IMR-90 (cell line): Measurements from ENCODE around the gene FOSL2. TPM values are rescaled to one million over a fixed set of nuclear protein-coding genes. Genes with fewer than 3 reads are reported as not detected.

ENCODE experiments used
- ATAC-seq: fragments of 200-7000 bp; cut with Tn5 transposase; 2 replicates; pipeline ENCODE4 v1.9.1; 2020; ENCODE audit warnings: low read depth, mild to moderate bottlenecking, moderate library complexity
- BruUV-seq: library from RNA; stranded (reverse); fragments of 400-500 nt; replicated peaks from 2 replicates; lab custom pipeline; 2021; lab: Mats Ljungman, UMichigan
- CTCF ChIA-PET: fragments of 300-600 bp; formaldehyde crosslinking; extraction: SDS; loops from one replicate; lab custom pipeline; 2021; ENCODE audit warnings: antibody characterized with exemption; lab: Yijun Ruan, JAX
- POLR2A ChIA-PET: fragments of 300-600 bp; sonication (Branson Sonifier 250); formaldehyde crosslinking; loops from one replicate; lab custom pipeline; 2022; ENCODE audit warnings: antibody characterized with exemption; ENCODE audit not compliant: unreplicated experiment; lab: Charles Lee
- DNase-seq: peaks from one replicate; pipeline ENCODE4 v3.0.0; 2013
- H2AFZ ChIP-seq: replicated peaks from 2 replicates; pipeline ENCODE3; 2013; ENCODE audit warnings: low read length, mild to moderate bottlenecking; ENCODE audit not compliant: poor library complexity
- H2AK5ac ChIP-seq: 2 replicates; pipeline ENCODE4 v1.6.1; 2013; ENCODE audit warnings: low read depth, low read length, inconsistent platforms
- H2AK9ac ChIP-seq: replicated peaks from 2 replicates; pipeline ENCODE3; 2013; ENCODE audit warnings: mild to moderate bottlenecking, low read depth, low read length, moderate library complexity; ENCODE audit not compliant: poor library complexity
- H2BK120ac ChIP-seq: 2 replicates; pipeline ENCODE4 v1.6.1; 2013; ENCODE audit warnings: low read depth, low read length, inconsistent platforms
- H2BK15ac ChIP-seq: 3 replicates; pipeline ENCODE4 v1.6.1; 2013; ENCODE audit warnings: low read depth, low read length, inconsistent platforms
- H2BK20ac ChIP-seq: 2 replicates; pipeline ENCODE4 v1.6.1; 2013; ENCODE audit warnings: low read depth, mild to moderate bottlenecking, inconsistent platforms, low read length, moderate library complexity
- H2BK5ac ChIP-seq: 2 replicates; pipeline ENCODE4 v1.6.1; 2013; ENCODE audit warnings: mild to moderate bottlenecking, low read depth, low read length, inconsistent platforms; ENCODE audit not compliant: poor library complexity, severe bottlenecking
- H3K14ac ChIP-seq: replicated peaks from 2 replicates; pipeline ENCODE4 v1.6.1; 2013; ENCODE audit warnings: low read depth, low read length, inconsistent platforms
- H3K18ac ChIP-seq: 2 replicates; pipeline ENCODE4 v1.6.1; 2013; ENCODE audit warnings: low read depth, low read length, control low read depth
- H3K23ac ChIP-seq: 2 replicates; pipeline ENCODE4 v1.6.1; 2013; ENCODE audit warnings: low read depth, low read length, inconsistent platforms
- H3K27ac ChIP-seq: 2 replicates; pipeline ENCODE4 v1.5.1; 2013; ENCODE audit warnings: mild to moderate bottlenecking, control low read depth, low read length; ENCODE audit not compliant: insufficient read depth
- H3K27me3 ChIP-seq: 2 replicates; pipeline ENCODE4 v1.6.1; 2013; ENCODE audit warnings: low read length; ENCODE audit not compliant: control insufficient read depth, insufficient read depth
- H3K36me3 ChIP-seq: 2 replicates; pipeline ENCODE4 v1.6.1; 2013; ENCODE audit warnings: low read length, mixed read lengths; ENCODE audit not compliant: control insufficient read depth, insufficient read depth
- H3K4ac ChIP-seq: 2 replicates; pipeline ENCODE4 v1.6.1; 2013; ENCODE audit warnings: low read depth, low read length, inconsistent platforms
- H3K4me1 ChIP-seq: 2 replicates; pipeline ENCODE4 v1.6.1; 2013; ENCODE audit warnings: low read length, mixed read lengths; ENCODE audit not compliant: control insufficient read depth, insufficient read depth
- H3K4me2 ChIP-seq: 2 replicates; pipeline ENCODE4 v1.6.1; 2013; ENCODE audit warnings: low read depth, mild to moderate bottlenecking, control low read depth, low read length, moderate library complexity
- H3K4me3 ChIP-seq: 2 replicates; pipeline ENCODE4 v1.5.1; 2013; ENCODE audit warnings: low read depth, mild to moderate bottlenecking, control low read depth, low read length, moderate library complexity; ENCODE audit not compliant: insufficient read depth
- H3K56ac ChIP-seq: 2 replicates; pipeline ENCODE4 v1.6.1; 2013; ENCODE audit warnings: low read length, inconsistent platforms; ENCODE audit not compliant: insufficient read depth; ENCODE audit errors: extremely low read depth
- H3K79me1 ChIP-seq, 2 experiments: 2 replicates each; pipeline ENCODE4 v1.6.1; 2013; ENCODE audit warnings: low read length in 2 of 2, inconsistent platforms in 1 of 2, low read depth in 1 of 2
- H3K9ac ChIP-seq: 2 replicates; pipeline ENCODE4 v1.6.1; 2013; ENCODE audit warnings: low read depth, low read length, control low read depth
- H3K9me1 ChIP-seq: 2 replicates; pipeline ENCODE4 v1.6.1; 2013; ENCODE audit warnings: low read length, inconsistent platforms; ENCODE audit not compliant: insufficient read depth
- H3K9me3 ChIP-seq: 2 replicates; pipeline ENCODE4 v1.6.1; 2013; ENCODE audit warnings: low read length; ENCODE audit not compliant: control insufficient read depth, insufficient read depth
- H4K20me1 ChIP-seq: 2 replicates; pipeline ENCODE4 v1.6.1; 2013; ENCODE audit warnings: low read length, inconsistent platforms; ENCODE audit not compliant: insufficient read depth
- H4K5ac ChIP-seq: 2 replicates; pipeline ENCODE4 v1.6.1; 2013; ENCODE audit warnings: mild to moderate bottlenecking, low read depth, low read length, control low read depth
- H4K8ac ChIP-seq, 2 experiments: 2 replicates each; pipeline ENCODE4 v1.6.1; 2013; ENCODE audit warnings: low read depth in 2 of 2, low read length in 2 of 2, control low read depth in 1 of 2, inconsistent platforms in 1 of 2
- H4K91ac ChIP-seq: 2 replicates; pipeline ENCODE4 v1.6.1; 2013; ENCODE audit warnings: low read depth, low read length, inconsistent platforms; ENCODE audit not compliant: insufficient read depth
- BHLHE40 ChIP-seq: fragments of 150-350 bp; IDR thresholded peaks from 2 replicates; pipeline ENCODE4 v1.6.1; 2016; ENCODE audit warnings: mild to moderate bottlenecking, low read depth, low read length
- CEBPB ChIP-seq: IDR thresholded peaks from 2 replicates; pipeline ENCODE4 v1.6.1; 2012; ENCODE audit warnings: low read depth, low read length, improper control_type of control experiment
- CHD1 ChIP-seq: IDR thresholded peaks from 2 replicates; pipeline ENCODE4 v1.6.1; 2012; ENCODE audit warnings: low read depth, low read length, improper control_type of control experiment
- ELK1 ChIP-seq: fragments of 150-350 bp; IDR thresholded peaks from 2 replicates; pipeline ENCODE4 v1.6.1; 2016; ENCODE audit warnings: low read depth, mild to moderate bottlenecking, low read length, moderate library complexity, borderline replicate concordance
- MAFK ChIP-seq: IDR thresholded peaks from 2 replicates; pipeline ENCODE4 v1.6.1; 2012; ENCODE audit warnings: low read depth, low read length, improper control_type of control experiment
- MXI1 ChIP-seq: IDR thresholded peaks from 2 replicates; pipeline ENCODE4 v1.6.1; 2012; ENCODE audit warnings: low read depth, mild to moderate bottlenecking, low read length, moderate library complexity, borderline replicate concordance
- WGBS, 2 experiments: methylation state at CpG; one replicate each; pipeline versions ENCODE4 v1.1.5 to v1.1.7; 2013; ENCODE audit warnings: missing lambda C conversion rate in 2 of 2; ENCODE audit not compliant: insufficient read length in 1 of 2; ENCODE audit errors: extremely low coverage in 2 of 2; 5-methylcytosine and 5-hydroxymethylcytosine counted together
- dilution Hi-C: fragments of 300-500 bp; cut with HindIII; formaldehyde crosslinking; loops from one replicate; pipeline ENCODE4 v1.14.3; 2018; ENCODE audit warnings: low sequenced_read_pairs; ENCODE audit not compliant: unreplicated experiment
- in situ Hi-C: fragments of 300-500 bp; cut with MboI; formaldehyde crosslinking; loops from 3 replicates; pipeline ENCODE4 v1.14.3; 2019; ENCODE audit warnings: low sequenced_read_pairs, inconsistent platforms, mixed read lengths
- intact Hi-C: fragments of 100-400 bp; cut with micrococcal nuclease; formaldehyde crosslinking; loops from 2 replicates; pipeline ENCODE4 v1.10.0; 2022
- polyA plus RNA-seq, 3 experiments: library from polyadenylated mRNA; depleted of rRNA; stranded (reverse); fragments of >200 nt; gene quantifications; 2 replicates each; pipeline ENCODE4 v1.2.3, GENCODE V29; 2012; ENCODE audit warnings: low replicate concordance in 1 of 3
- total RNA-seq: library from RNA; depleted of rRNA; stranded (reverse); fragments of >200 nt; gene quantifications from 2 replicates; pipeline ENCODE4 v1.2.3, GENCODE V29; 2012

FOSL2 gene
- total and polyA plus RNA-seq, 2 of the 4 experiments (the other 2 are of a cell fraction): 31.4 to 46.3 TPM

DNA sequence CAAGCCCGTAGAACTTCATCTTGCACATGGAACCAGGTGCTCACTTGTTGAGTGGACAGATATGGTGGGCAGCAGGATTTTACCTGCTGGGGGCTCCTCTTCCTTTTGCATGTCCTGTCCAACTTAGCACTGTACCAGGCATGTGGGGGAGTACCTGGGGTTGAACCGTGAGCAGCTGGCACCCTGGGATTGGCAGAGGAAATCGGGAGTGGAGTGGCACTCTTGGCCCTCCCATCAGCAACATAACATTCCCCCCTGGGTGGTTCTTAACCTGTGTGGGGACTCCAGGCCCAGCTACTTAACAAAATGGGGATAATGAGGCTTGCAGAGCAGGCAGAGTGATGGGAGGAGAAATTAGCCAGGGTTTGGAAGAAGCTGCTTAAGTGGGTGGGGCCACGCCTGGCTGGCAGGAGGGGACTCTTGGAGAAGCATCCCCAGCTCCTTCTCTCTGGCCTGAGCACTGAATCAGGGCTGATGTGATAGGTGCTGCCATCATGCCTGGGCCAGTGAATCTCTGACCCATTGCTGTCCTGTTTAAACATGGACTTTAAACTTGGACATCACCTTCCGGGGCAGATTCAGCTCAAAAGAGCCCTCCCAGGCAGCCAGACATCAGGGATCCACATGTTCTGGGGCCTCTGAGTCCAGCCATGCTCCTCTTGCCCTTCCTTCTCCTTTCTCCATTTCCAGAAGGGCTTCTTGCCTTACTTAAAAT is 15.5 kb downstream of the FOSL2 start:
- Histone ChIP-seq H4K5ac (no peak overlapping the region), H4K8ac (0 out of 4 replicates have a peak overlapping the region, but pooled peaks of 1 of the 2 experiments have one; percentile 4), H3K14ac (peak overlapping the region; percentile 19), H3K27ac (no peak overlapping the region), H4K20me1 (peaks cover 98% of the 10 kb centered on the region), H3K9me1 (peaks cover 36% of the 10 kb centered on the region), H3K4me2 (no peak overlapping the region), H3K4ac (no peak overlapping the region), H2BK120ac (no peak overlapping the region), H2BK20ac (no peak overlapping the region), H3K4me1 (peaks cover 32% of the 10 kb centered on the region), H2AK5ac (no peak overlapping the region), H3K27me3 (no peaks in the 10 kb centered on the region), H2AK9ac (peak overlapping the region; percentile 0), H3K9ac (no peak overlapping the region), H2BK15ac (no peak overlapping the region), H2BK5ac (peak overlapping the region; percentile 60), H3K4me3 (no peak overlapping the region), H3K18ac (no peak overlapping the region), H3K9me3 (no peaks in the 10 kb centered on the region), H3K23ac (peak overlapping the region; percentile 3; the same call in 1 of the 2 replicates), H4K91ac (no peak overlapping the region; the same call in 1 of the 2 replicates), H3K56ac (no peak overlapping the region), H3K79me1 (peaks cover 38 to 98% of the 10 kb centered on the region in 2 experiments), H3K36me3 (peaks cover 98% of the 10 kb centered on the region), H2AFZ (no peak overlapping the region)
- ChIA-PET POLR2A (no interaction called here), CTCF (interaction anchor here (1.2 kb wide), 1 partner anchor 11 kb away, joined by 4 read pairs; no protein-coding TSS in a partner anchor)
- TF ChIP-seq ELK1: no peak
- no peak for TF ChIP-seq BHLHE40
- no peak for TF ChIP-seq CHD1
- no peak for TF ChIP-seq MAFK
- TF ChIP-seq CEBPB: no peak
- TF ChIP-seq MXI1: no peak
- ATAC-seq (no peak), DNase-seq (no peak)
- in situ Hi-C loops (loop anchor here (5.0 kb wide), 1 partner anchor 706 kb away; no protein-coding TSS in a partner anchor), dilution Hi-C loops (no loop called here), intact Hi-C loops (no loop called here)
- BruUV-seq: no TSS peak
- WGBS, 2 experiments: 92% methylated on average over 2 of the region's 5 CpGs; no CpG with 5 or more reads in 1 of the 2 experiments
